Measurements from ENCODE around the gene RYK.

DNA sequence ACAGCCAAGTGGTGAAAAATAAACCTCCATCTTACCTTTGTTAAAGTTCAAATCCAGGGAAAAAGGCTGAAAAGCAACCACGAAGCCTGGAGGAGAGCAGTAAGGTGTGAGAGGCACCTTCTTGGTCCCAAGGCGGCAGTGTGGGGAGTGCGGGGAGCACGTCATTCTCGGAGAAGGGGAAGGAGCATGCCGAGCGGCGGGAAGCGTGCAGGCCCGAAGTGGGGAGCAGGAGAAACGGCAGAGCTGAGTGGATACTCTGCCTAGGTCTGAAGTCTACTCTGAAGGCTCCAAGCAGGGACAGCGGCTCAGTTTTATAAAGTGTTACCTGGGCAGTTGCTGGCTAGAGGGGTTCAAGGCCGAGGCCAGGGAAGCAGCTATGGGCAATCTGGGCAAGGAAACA is 96.9 kb downstream of the RYK start:
- TF ChIP-seq, protein P1, sequence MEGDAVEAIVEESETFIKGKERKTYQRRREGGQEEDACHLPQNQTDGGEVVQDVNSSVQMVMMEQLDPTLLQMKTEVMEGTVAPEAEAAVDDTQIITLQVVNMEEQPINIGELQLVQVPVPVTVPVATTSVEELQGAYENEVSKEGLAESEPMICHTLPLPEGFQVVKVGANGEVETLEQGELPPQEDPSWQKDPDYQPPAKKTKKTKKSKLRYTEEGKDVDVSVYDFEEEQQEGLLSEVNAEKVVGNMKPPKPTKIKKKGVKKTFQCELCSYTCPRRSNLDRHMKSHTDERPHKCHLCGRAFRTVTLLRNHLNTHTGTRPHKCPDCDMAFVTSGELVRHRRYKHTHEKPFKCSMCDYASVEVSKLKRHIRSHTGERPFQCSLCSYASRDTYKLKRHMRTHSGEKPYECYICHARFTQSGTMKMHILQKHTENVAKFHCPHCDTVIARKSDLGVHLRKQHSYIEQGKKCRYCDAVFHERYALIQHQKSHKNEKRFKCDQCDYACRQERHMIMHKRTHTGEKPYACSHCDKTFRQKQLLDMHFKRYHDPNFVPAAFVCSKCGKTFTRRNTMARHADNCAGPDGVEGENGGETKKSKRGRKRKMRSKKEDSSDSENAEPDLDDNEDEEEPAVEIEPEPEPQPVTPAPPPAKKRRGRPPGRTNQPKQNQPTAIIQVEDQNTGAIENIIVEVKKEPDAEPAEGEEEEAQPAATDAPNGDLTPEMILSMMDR (IDR thresholded peaks at IDR 0.05; ENCODE audit: borderline replicate concordance, extremely low read depth, low read length, poor library complexity, severe bottlenecking): no peak
- TF ChIP-seq EZH2 (IDR thresholded peaks at IDR 0.05; ENCODE audit: borderline replicate concordance, low read depth, low read length, severe bottlenecking): no peak
